HFFc6 (cell line): ENCODE data around the gene FMN1. TPM values are rescaled to one million over a fixed set of nuclear protein-coding genes. Genes with fewer than 3 reads are reported as not detected.

ENCODE experiments used
- DNase-seq: peaks from one replicate; pipeline ENCODE4 v3.0.0-alpha.2; 2018
- H3K27ac Mint-ChIP-seq: 2 replicates; pipeline ENCODE4 v1.8.0; 2020; ENCODE audit warnings: mild to moderate bottlenecking, mixed read lengths
- H3K27me3 Mint-ChIP-seq: 2 replicates; pipeline ENCODE4 v1.8.0; 2021; ENCODE audit warnings: mild to moderate bottlenecking, moderate library complexity, mixed read lengths; ENCODE audit not compliant: insufficient read depth
- H3K36me3 Mint-ChIP-seq: 2 replicates; pipeline ENCODE4 v1.8.0; 2021; ENCODE audit warnings: low read depth, mixed read lengths
- H3K4me1 Mint-ChIP-seq: 2 replicates; pipeline ENCODE4 v1.8.0; 2020; ENCODE audit warnings: low read depth, mixed read lengths
- H3K4me3 Mint-ChIP-seq: 2 replicates; pipeline ENCODE4 v1.8.0; 2020; ENCODE audit warnings: mild to moderate bottlenecking, moderate library complexity, mixed read lengths
- H3K9me3 Mint-ChIP-seq: 2 replicates; pipeline ENCODE4 v1.8.0; 2020; ENCODE audit warnings: mild to moderate bottlenecking, mixed read lengths
- CTCF ChIP-seq: fragments of 200-600 bp; sonication (generic); IDR thresholded peaks from 2 replicates; pipeline ENCODE4 v1.5.0; 2021; ENCODE audit warnings: antibody characterized with exemption, mild to moderate bottlenecking
- total RNA-seq, 6 experiments: library from RNA; stranded (reverse); fragmentation: NEBNext Ultra II Directional; extraction: Animal tissue kit (Norgen Biotek cat#: 25700); gene quantifications; 2 replicates in 1 of 6; 3 replicates in 5 of 6; pipeline ENCODE4 v1.2.3, GENCODE V29; 2021

Gene FMN1
- total RNA-seq, 6 experiments from 2014 or later, result 8.3 to 14.0 (median 12.6) TPM

GRCh38 chr15:32855942-32856341, 338.6 kb downstream of the FMN1 start:
- Mint-ChIP-seq H3K36me3 (peaks cover 35% of the 10 kb centered on the region), H3K4me1 (peaks cover 90% of the 10 kb centered on the region), H3K27me3 (peaks cover 2% of the 10 kb centered on the region; the same call in 1 of the 2 replicates), H3K9me3 (no peaks in the 10 kb centered on the region), H3K27ac (peak overlapping the region; percentile 88), H3K4me3 (0 out of 2 replicates have a peak overlapping the region, but pooled peaks have one; percentile 10)
- TF ChIP-seq CTCF, result no peak; the same call in 1 of the 2 replicates
- peak; percentile 96 for DNase-seq

GRCh38 chr15:32853592-32853991, 340.9 kb downstream of the FMN1 start:
- no peak for DNase-seq
- peaks cover 86% of the 10 kb centered on the region for H3K4me1 Mint-ChIP-seq
- no peak for TF ChIP-seq CTCF
- H3K36me3 Mint-ChIP-seq, result peaks cover 19% of the 10 kb centered on the region
- peak overlapping the region; percentile 90 for H3K27ac Mint-ChIP-seq
- H3K4me3 Mint-ChIP-seq, result no peak overlapping the region
- H3K27me3 Mint-ChIP-seq, result no peaks in the 10 kb centered on the region; the same call in 1 of the 2 replicates
- no peaks in the 10 kb centered on the region for H3K9me3 Mint-ChIP-seq

DNA sequence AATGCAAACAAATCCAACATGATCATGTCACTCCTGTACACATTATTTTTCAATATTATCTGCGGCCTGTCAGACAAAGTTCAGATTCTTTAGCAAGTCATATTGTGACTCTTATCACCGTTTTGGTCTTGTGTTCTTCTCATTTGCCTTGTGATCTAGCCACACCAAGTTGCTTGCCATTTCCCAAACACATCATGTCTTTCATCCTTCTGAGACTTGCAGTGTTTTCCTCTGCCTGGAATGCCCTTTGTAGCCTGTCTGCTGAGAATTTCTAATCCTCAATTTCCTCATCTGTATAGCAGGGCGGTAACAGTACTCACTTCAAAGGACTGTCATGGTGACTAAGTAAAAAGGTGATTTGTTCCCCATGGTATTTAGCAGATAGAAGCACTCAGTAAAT, 341.7 kb downstream of the FMN1 start:
- peaks cover 86% of the 10 kb centered on the region for H3K4me1 Mint-ChIP-seq

DNA sequence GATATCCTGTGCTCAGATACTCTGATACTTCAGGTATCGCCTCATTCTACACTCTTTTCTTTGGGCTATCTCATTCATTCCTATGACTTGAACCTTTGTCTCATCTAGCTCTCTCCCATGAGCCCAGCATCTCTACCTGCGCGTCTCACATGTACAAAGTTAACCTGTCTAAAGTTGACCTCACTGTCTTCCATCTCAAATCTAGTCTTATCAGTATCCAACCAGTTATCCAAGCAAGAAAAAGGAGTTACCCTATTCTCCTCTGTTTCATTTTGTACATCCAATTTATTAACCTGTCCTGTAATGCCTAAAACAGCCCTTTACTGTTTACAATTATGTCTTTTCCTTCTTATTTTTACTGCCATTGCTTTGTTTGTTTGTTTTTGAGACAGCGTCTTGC, 342.5 kb downstream of the FMN1 start:
- peak overlapping the region; percentile 1; the same call in 1 of the 2 replicates for H3K4me3 Mint-ChIP-seq
- peak overlapping the region; percentile 90 for H3K27ac Mint-ChIP-seq
- peaks cover 79% of the 10 kb centered on the region for H3K4me1 Mint-ChIP-seq
- H3K36me3 Mint-ChIP-seq, result peaks cover 26% of the 10 kb centered on the region
- no peaks in the 10 kb centered on the region; the same call in 1 of the 2 replicates for H3K27me3 Mint-ChIP-seq
- TF ChIP-seq CTCF, result no peak
- peaks cover 3% of the 10 kb centered on the region; the same call in 1 of the 2 replicates for H3K9me3 Mint-ChIP-seq
- no peak for DNase-seq

More for the DNA sequence above, 341.7 kb downstream of the FMN1 start:
- Mint-ChIP-seq H3K27me3 (no peaks in the 10 kb centered on the region; the same call in 1 of the 2 replicates), H3K36me3 (peaks cover 22% of the 10 kb centered on the region), H3K4me3 (peak overlapping the region; percentile 3; the same call in 1 of the 2 replicates), H3K9me3 (no peaks in the 10 kb centered on the region), H3K27ac (peak overlapping the region; percentile 90)
- no peak for TF ChIP-seq CTCF
- no peak for DNase-seq

GRCh38 chr15:32851572-32851971, 342.9 kb downstream of the FMN1 start:
- Mint-ChIP-seq H3K27me3 (no peaks in the 10 kb centered on the region; the same call in 1 of the 2 replicates), H3K4me1 (peaks cover 75% of the 10 kb centered on the region), H3K4me3 (peak overlapping the region; percentile 23), H3K36me3 (peaks cover 30% of the 10 kb centered on the region), H3K9me3 (peaks cover 8% of the 10 kb centered on the region; the same call in 1 of the 2 replicates), H3K27ac (peak overlapping the region; percentile 90)
- DNase-seq, result peak; percentile 73
- 0 out of 2 replicates have a peak, but pooled peaks have one; percentile 16 for TF ChIP-seq CTCF
